GM21717 (cell line): Measurements from ENCODE around the gene COPZ1.
"Not testable (repeated sequence)": the region's sequence is repeated elsewhere in the genome, so short reads cannot be mapped to it uniquely, and the experiment has no call there.

Experiments
- ATAC-seq: cut with Tn5 transposase; IDR thresholded peaks from one replicate; pipeline ENCODE4 v1.9.1; 2021; ENCODE audit warnings: mild to moderate bottlenecking, moderate library complexity; ENCODE audit not compliant: unreplicated experiment

Gene COPZ1

DNA sequence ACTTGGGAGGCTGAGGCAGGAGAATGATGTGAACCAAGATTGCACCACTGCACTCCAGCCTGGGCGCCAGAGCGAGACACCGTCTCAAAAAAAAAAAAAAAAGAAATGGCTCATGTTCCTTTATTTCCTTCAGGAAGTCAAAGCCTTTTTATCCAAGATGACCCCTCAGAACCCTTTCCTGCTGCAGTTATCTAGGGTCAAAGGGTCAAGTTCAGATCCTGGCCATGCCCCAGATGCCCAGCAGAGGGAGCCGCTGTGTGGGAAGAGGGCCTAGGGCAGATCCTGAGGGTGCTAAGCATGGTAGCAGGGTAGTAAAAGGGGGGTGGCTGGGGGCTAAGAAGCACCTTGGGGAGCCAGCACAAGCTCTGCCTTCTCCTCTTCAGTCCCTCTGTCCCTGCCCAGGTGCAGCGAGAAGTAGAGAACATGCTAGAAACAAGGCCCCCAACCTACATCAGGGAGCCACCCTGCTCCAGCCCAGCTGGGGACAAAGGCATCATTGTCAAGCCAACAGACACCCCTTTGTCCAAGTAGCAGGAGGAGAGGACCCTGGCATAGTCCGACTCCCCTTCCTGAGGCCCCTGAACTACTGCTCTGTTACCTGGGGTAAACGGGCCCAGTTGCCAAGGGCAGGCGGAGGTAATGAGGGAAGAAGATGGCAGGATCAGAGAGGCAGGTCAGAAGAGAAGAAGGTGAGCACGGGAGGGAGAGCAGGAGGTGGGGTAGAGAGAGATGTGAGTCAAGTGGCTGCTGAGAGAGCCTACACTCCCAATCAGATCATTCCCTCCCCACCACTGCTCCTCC is 30.6 kb upstream of the COPZ1 start:
- peak; percentile 65 for ATAC-seq

DNA sequence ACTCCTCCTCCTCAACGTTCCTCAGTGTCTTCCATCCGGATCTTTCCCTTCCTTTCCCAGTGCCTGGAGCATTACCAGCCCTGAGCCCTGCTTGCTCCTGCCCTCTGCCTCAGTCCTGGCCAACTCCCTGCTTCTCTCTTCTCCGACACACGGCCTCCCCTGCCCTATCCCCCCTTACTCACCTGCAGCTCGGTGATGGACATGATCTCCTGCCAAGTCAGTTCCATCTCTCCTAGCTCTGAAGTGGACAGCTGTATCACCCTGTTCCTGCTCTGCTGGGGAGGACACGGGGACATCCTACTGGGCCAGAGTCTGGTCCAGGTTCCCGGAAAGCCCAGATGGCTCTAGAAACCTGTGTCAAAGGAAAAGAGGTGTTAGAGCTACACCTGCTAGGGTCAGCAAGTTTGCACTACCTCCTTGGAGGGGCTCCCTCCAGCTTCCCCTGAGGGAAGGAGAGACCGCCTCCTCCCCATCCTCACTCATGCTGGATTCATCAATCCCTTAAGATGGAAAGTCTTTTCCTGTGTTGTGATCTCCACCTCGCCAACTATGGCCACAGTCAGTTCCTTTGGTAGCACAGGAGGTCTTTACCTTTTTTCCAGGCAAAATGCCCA is 29.9 kb upstream of the COPZ1 start:
- ATAC-seq, result no peak

- no peak for ATAC-seq
Observed at GRCh38 chr12:54296393-54297099, 28.4 kb upstream of the COPZ1 start.

DNA sequence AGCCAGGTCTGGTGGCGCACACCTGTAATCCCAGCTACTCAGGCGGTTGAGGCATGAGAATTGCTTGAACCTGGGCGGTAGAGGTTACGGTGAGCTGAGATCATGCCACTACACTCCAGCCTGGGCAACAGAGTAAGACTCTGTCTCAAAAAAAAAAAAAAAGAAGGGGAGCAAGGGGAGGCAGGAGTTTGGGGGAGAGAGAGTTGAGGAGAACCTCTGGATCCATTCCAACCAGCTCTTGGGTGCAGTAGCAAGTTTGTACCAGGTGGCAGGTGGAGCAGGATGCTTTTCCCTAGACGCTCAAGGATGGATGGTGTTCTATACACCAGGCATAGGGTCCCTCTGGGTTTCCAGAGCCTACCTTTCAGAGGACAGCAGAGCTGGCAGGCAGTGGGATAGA is 26.0 kb upstream of the COPZ1 start:
- no peak for ATAC-seq

GRCh38 chr12:54299515-54300224 is 25.3 kb upstream of the COPZ1 start:
- no peak for ATAC-seq

DNA sequence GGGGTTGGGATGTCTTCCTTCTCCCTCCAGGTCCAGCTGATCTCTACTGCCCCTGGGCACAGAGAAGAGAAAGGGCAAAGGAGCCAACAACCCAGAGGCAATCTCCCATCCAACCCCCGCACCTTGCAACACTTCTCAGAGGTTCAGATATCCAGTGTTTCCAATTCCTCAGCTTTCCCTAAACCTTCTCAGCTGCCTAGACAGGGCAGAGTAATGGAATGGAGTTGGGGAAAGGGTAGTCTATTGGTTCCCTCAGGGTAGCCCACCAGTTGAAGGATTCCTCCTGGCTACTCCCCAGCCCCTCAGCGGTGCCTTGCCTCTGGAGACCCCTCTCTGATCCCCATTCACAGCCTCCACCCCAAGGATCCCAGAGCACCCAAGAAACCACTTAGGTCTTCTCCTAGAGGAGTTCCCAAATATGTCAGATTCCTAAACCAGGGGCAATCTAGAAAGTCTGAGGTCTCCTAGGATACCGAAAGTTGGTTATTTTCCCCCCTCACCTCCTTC is 24.7 kb upstream of the COPZ1 start:
- ATAC-seq, result no peak

DNA sequence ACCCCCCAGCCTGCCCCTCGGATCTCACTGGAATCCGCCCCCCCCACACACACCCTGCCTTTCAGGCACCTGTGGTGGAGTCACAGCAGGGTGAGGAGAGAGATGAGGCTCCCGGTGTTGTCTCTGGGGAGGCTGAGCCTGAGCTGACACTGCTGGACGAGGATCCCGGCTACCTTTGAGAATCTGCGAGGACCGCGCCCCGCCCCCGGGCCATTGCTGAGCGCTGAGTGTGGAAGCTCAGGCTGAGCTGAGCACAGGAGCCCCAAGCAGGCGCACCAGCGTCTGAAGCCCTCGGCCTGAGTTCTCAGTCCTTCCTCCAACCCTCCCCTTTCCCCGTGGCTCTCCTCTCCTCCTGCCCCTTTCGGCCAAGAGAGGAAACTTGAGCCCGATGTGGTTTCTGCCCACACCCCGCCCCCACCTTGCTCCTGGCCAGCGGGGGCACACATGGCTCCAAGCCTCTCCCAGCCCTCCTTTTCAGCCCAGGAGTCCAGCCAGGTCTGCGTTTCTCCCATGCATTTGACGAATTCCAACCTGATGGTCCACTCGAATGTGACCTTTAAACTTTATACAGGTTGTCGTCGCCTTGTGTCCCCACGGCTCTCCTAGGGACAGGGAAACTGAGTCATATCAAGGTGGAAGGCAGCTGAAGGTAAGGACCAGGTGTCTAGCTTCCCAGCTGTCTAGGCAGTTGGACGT is 24.1 kb upstream of the COPZ1 start, which contains the start of gene NFE2:
TSS of gene NFE2 (minus strand) at position 284 of the 696 bp plus-strand sequence. CDS start 5,767 bp downstream, outside the sequence.
- ATAC-seq, result no peak

GRCh38 chr12:54301428-54302048 is 23.4 kb upstream of the COPZ1 start:
- ATAC-seq, result no peak

DNA sequence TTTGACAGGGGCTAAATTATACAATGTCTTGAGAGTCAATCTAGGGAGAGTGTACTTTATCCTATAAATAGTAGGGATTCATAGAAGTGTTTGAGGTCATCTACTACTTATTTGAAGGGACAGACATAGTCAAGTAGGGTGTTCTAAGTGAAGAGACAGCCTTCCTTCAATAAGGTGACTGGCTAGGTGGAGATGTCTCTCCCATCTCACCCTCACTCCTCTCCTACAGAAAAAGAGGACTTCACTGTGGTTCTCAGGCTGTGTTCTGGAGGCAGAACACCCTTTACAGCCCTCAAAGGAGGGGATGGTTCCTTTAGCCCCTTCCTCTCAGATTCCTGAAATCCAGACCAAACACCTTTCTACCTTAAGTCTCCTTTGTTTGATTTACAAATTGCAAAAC is 21.3 kb upstream of the COPZ1 start:
- ATAC-seq, result no peak

GRCh38 chr12:54304187-54304810 is 20.6 kb upstream of the COPZ1 start:
- no peak for ATAC-seq

DNA sequence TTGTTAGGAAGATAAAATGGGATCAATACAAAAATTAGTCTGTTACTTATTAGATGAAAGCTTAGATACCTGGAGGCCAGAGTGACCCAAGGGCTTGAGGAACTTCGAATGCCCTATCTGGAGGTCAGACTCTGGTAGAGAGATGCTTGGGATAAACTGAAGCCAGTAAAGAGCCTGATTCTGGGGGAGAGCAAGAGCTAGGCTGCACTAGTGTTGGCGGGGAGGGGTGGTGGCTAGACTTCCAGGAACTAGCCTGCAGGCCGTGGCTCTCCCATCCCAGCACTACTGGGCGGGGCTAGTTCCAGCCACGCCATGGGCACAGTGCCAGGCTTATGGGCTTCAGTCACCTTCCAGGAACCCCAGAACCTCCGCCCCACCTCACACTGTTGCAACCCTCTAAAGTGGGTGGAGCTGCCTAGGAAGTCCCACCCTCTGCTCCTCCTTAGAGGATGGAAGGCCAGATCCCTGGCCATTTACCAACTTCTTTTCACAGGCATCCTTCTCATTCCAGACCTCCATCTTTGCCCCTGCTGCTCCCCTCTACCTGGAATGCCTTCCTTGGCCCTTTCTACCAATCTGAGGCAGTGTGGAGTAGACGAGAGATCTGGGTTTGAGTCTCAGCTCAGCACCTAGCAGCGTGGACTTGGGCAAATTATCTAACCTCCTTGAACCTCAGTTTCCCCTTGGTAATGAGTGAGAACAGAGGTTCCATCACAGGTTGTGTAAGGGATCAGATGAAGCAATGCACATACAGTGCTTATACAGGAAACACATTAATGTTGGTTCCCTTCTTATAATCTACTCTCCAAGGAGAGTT is 17.8 kb upstream of the COPZ1 start:
- no peak for ATAC-seq

DNA sequence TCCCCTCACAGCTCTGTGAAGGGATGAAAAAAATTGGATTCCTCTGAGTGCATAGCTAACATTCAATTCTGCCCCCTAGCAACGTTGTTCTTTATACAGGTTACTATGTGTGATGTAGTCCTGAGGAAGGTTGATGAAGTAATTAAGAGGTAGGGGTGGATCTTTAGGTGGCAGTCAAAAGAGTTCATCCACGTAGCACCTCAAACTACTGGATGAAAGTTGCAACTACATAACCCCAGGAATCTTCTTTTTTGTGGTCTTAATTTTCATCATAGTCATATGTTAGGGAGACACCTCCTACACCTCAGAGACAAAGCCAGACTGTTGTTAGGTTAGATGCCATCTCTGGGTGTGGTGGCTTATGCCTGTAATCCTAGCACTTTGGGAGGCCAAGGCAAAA is 13.9 kb upstream of the COPZ1 start:
- no peak for ATAC-seq

DNA sequence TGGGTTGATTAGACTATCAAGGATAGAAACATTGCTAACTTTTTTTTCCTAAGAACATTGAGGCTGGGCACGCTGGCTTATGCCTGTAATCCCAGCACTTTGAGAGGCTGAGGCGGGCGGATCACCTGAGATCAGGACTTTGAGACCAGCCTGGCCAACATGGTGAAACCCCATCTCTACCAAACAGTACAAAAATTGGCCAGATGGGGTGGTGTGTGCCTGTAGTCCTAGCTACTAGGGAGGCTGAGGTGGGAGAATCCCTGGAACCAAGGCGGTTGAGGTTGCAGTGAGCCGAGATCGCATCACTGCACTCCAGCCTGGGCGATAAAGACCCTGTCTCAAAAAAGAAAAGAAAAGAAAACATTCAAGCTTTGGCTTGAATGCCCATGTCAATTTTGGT is 12.6 kb upstream of the COPZ1 start:
- ATAC-seq, result not testable (repeated sequence)

DNA sequence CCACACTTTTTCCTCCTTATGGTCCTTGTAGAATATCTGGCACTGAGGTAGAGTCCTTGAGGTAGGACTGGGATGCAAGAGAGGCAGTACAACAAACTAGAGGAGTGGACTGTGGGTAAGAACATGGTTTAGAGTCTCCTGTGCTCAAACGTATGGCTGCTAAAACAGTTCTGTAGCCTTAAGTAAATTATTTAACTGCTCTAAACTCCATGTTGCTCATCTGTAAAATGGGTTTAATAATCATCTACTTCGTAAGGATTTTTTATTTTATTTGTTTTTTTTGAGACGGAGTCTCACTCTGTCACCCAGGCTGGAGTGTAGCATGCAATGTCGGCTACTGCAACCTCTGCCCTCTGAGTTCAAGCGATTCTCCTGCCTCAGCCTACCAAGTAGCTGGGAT is 3.6 kb upstream of the COPZ1 start:
- no peak for ATAC-seq

- ATAC-seq, result not testable (repeated sequence)
Observed at GRCh38 chr12:54325442-54326109, 645 bp downstream of the COPZ1 start.

- ATAC-seq, result no peak
Observed at GRCh38 chr12:54328595-54329337, 3.8 kb downstream of the COPZ1 start.

- no peak for ATAC-seq
Observed at GRCh38 chr12:54329759-54330158, 4.8 kb downstream of the COPZ1 start.
